HG03159 (cell line): Measurements from ENCODE around the gene ACLY.
"Not testable (repeated sequence)": the region's sequence is repeated elsewhere in the genome, so short reads cannot be mapped to it uniquely, and the experiment has no call there.

ENCODE experiments used
- ATAC-seq: cut with Tn5 transposase; IDR thresholded peaks from one replicate; pipeline ENCODE4 v1.9.1; 2021; ENCODE audit warnings: mild to moderate bottlenecking, moderate library complexity; ENCODE audit not compliant: unreplicated experiment

Gene ACLY

DNA sequence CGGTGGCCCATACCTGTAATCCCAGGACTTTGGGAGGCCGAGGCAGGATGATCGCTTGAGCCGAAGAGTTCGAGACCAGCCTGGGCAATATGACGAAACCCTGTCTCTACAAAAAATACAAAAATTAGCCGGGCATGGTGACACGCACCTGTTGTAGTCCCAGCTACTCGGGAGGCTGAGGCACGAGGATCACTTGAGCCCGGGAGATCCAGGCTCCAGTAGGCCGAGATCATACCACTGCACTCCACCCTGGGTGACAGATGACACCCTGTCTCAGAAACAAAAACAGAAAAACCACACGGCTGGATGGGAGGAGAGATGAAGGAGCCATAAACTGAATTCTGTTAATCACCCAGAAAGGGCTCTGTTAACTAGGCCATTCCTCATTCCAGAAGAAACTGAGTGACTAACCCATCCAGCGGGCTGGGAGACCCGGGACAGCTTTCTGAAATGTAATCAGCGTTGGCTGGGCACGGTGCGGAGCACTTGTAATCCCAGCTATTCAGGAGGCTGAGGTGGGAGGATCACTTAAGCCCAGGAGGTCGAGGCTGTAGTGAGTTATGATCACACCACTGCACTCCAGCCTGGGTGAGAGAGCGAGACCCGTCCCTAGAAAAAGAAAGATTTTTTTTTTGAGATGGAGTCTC is 82.1 kb downstream of the ACLY start:
- no peak for ATAC-seq

DNA sequence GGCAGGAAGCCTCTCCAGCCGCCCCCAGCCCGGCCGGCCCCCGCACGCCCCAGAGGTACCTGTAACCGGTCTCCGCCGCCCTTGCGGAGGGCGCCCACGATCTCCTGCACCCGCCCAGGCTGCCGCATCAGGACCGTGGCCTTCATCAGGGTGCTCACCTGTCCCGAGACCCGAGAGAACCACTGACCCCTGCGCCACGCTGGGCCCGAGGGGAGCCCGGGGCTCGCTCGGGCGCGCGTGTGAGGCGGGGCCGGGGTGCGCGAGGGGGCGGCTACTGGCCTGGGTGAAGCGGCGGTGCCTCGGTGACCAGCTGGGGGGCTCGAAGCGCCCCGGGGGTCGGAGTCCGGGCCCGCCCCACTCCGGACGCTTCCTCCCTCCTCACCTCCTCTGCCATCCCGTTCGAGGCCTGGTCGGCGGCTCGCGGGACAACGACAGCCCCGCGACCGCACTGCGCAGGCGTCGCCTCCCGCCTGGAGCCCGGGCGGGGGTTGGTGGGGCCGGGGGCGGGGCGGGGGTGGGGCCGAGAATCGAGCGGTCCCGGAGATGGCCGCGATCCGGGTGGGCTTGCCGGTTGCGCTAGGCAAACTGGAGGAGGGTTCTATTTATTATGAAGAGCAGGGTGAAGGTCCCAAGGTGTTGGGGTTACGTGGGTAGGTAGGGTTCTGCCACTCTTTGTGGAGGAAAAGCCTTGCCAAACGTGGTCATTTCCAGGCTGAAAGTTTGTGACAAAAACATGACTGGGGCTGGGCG is 82.8 kb downstream of the ACLY start, which contains the start of gene NT5C3B:
Gene NT5C3B, minus strand, starts transcription at position 433 of the 750 bp plus-strand sequence. Its CDS starts 39 bp downstream, at position 394.
- no peak for ATAC-seq

DNA sequence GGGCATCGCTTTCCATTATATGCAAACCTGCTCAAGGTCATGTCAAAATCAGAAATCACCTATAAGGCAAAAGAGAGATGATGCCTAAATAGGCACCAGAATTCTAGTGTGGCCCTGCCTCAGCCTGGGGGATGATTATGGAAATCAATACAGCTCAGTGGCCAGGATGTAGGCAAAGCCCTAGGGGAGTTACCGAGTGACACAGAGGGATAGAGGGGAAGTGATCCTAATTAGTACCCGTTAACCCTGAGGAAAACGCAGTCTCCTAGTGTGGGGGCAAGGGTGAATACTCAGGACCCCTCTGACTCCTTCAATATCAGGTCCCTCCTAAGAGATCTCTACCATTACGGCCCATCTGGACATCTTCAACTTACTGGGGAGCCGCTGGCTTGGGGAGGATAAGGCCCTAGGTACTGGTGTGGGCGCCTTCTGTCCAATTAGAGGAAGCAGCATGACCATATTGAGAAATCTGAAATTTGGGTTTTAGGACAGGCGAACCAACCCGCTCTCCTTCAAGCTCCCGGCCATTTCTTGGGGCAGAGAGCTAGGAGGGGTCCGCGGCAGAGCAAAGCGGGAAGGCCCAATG is 83.4 kb downstream of the ACLY start:
- ATAC-seq = no peak

DNA sequence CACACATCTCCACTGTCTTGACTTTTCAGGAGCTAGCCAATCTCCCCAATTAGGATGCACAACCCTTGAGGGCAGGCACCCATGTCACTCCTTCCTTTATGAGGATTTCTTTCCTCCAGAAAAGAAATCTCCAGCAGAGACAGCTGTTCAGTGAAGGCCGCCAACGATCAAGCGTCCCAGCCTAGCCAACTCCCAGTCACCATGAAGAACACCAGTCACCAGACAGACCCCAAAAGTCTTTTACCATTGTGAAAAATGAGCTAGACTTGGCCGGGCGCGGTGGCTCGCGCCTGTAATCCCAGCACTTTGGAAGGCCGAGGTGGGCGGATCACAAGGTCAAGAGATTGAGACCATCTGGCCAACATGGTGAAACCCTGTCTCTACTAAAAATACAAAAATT is 88.8 kb downstream of the ACLY start:
- not testable (repeated sequence) for ATAC-seq

DNA sequence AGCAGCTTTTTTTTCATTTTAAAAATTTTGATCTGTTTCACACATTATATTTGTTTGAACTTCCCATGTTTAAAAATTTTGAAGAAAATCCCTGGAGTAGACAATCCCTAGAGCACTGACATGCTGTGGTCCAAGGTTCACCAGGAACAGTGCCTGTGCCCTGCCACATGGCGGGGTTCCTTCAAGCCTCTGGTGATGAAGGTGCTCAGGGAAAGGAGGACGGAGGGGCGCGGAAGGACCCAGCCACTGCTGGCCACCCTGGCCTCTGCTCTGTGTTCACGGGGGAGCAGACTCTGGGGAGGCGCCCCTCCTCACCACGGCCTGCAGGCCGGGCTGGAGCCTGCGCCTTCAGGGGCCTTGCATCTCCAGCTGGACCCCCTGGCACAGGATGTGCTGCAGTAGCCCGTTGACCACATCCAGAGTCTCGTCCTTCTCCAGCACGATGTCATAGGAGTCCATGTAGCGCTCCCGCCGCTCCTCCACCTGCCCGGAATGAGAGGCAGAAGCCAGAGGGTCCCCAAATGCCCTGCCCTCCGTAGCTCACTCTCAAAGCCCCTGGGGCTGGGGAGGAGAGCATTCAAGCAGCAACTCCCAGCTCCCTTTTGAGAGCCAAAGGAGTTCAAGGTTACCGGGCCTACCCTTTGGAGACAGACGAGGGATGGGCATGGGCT is 93.4 kb downstream of the ACLY start:
- no peak for ATAC-seq

DNA sequence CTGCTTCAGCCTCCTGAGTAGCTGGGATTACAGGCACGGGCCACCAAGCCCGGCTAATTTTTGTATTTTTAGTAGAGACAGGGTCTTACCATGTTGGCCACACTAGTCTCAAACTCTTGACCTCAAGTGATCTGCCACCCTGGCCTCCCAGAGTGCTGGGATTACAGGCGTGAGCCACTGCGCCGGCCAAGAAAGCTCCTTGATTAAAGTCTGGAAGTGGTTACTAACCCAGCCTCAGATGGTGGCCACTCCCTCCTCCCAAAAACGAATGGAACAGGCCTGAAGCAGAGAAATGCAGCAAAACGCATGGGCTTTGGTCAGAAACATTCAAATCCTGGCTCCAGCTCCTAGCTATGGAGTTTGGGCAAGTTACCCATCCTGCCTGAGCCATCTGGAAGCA is 94.7 kb downstream of the ACLY start:
- no peak for ATAC-seq

DNA sequence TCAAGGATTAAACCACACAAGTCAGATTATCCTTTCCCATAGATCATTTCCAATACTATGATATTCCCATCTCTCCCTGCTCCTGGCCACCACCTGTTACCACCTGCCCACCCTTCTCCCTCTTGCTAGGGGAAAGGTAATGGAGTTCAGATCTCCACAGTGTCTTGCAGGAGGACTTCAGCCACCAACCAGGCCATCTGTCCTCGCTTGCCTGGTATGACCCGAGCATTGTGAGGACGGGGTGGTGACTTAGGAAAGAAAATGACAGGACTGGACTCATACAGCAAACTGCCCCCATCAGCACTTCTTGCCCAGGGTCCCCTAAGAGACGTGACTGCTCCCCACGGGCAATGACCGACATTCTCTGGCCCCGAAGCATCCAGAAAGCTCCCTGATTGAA is 95.2 kb downstream of the ACLY start:
- ATAC-seq = no peak

DNA sequence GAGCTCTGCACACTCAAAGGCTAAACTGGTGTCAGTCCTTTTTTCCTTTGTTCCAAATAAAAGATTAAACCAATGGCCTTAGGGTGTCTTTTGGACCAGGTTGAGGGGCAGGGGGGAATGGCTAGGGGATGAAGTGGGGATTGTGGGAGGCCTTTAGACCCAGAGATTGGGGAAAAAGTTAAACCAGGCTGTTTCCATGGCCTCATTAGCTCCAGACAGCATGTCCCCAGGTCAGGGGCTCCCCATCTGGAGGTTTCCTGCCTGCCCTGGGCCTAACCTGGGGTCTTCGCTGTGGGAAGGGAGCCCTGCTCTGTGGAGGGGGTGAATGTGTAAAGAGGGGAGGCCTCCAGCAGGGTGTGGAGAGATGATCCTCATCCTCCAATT is 95.6 kb downstream of the ACLY start:
- no peak for ATAC-seq

DNA sequence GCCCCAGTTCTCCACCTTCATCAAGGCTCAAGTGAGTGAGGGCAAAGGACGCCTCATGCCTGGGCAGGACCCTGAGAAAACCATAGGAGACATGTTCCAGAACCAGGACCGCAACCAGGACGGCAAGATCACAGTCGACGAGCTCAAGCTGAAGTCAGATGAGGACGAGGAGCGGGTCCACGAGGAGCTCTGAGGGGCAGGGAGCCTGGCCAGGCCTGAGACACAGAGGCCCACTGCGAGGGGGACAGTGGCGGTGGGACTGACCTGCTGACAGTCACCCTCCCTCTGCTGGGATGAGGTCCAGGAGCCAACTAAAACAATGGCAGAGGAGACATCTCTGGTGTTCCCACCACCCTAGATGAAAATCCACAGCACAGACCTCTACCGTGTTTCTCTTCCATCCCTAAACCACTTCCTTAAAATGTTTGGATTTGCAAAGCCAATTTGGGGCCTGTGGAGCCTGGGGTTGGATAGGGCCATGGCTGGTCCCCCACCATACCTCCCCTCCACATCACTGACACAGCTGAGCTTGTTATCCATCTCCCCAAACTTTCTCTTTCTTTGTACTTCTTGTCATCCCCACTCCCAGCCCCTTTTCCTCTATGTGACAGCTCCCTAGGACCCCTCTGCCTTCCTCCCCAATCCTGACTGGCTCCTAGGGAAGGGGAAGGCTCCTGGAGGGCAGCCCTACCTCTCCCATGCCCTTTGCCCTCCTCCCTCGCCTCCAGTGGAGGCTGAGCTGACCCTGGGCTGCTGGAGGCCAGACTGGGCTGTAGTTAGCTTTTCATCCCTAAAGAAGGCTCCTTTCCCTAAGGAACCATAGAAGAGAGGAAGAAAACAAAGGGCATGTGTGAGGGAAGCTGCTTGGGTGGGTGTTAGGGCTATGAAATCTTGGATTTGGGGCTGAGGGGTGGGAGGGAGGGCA is 96.3 kb downstream of the ACLY start:
- no peak for ATAC-seq

DNA sequence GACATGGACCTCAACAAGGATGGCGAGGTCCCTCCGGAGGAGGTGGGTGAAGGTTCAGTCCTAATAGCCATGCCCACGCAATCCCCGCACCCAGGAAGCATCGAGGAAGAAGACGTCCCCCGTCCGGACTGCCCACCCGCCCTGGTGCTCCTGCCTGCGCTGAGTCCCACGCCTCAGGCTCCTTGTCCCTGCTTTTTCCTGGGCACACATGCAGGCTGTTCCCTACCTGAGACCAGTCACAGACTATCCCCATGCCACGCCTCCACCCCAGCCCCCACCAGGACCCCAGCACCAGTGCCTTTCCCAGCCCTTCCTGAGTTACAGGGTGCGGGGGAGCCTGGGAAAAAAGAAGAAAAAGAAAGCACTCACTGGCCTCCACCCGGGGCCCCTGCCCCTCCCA is 97.0 kb downstream of the ACLY start:
- ATAC-seq = no peak

DNA sequence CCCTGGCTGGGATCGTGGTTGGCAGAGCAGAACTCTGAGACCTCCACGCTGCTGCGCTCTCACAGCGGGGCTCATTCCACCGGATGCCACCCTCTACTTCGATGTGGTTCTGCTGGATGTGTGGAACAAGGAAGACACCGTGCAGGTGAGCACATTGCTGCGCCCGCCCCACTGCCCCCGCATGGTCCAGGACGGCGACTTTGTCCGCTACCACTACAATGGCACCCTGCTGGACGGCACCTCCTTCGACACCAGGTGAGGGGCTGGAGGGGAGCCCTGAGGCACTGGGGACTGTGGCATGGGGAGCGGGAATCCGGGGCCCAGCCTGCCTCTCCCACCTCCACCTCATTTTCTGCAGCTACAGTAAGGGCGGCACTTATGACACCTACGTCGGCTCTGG is 100.7 kb downstream of the ACLY start:
- ATAC-seq = no peak
